Astrocyte (in vitro differentiated cells and primary cell): Measurements from ENCODE around the gene C10orf105. TPM values are rescaled to one million over a fixed set of nuclear protein-coding genes. Genes with fewer than 3 reads are reported as not detected.

ENCODE experiments used
- DNase-seq: peaks from one replicate; pipeline ENCODE4 v3.0.0-alpha.2; 2010; ENCODE audit warnings: low read depth
- FAIRE-seq: peaks from 2 replicates; lab custom pipeline; 2011; peaks lifted over from hg19 to GRCh38; lab: Jason Lieb, UNC
- H2AFZ ChIP-seq: 2 replicates; pipeline ENCODE4 v1.6.0; 2012; ENCODE audit warnings: low read depth, low read length, inconsistent platforms
- H3K27ac ChIP-seq: 2 replicates; pipeline ENCODE4 v1.5.1; 2011; ENCODE audit warnings: low read depth, low read length, inconsistent platforms
- H3K27me3 ChIP-seq: 2 replicates; pipeline ENCODE4 v1.6.0; 2011; ENCODE audit warnings: low read length, inconsistent platforms; ENCODE audit not compliant: insufficient read depth
- H3K36me3 ChIP-seq: 2 replicates; pipeline ENCODE4 v1.5.1; 2011; ENCODE audit warnings: low read length, inconsistent platforms; ENCODE audit not compliant: insufficient read depth
- H3K4me1 ChIP-seq: 2 replicates; pipeline ENCODE4 v1.5.1; 2011; ENCODE audit warnings: low read length, inconsistent platforms; ENCODE audit not compliant: insufficient read depth
- H3K4me2 ChIP-seq: 2 replicates; pipeline ENCODE4 v1.6.0; 2012; ENCODE audit warnings: low read length, inconsistent platforms
- H3K4me3 ChIP-seq: 2 replicates; pipeline ENCODE4 v1.5.1; 2011; ENCODE audit warnings: low read depth, mild to moderate bottlenecking, low read length, inconsistent platforms; ENCODE audit not compliant: insufficient read depth
- H3K79me2 ChIP-seq: 2 replicates; pipeline ENCODE4 v1.6.0; 2012; ENCODE audit warnings: mild to moderate bottlenecking, low read length, inconsistent platforms; ENCODE audit not compliant: insufficient read depth
- H3K9ac ChIP-seq: 2 replicates; pipeline ENCODE4 v1.6.0; 2012; ENCODE audit warnings: mild to moderate bottlenecking, low read length, inconsistent platforms
- H3K9me3 ChIP-seq: 2 replicates; pipeline ENCODE4 v1.5.1; 2012; ENCODE audit warnings: low read depth, mild to moderate bottlenecking, low read length, inconsistent platforms; ENCODE audit not compliant: insufficient read depth
- H4K20me1 ChIP-seq: 2 replicates; pipeline ENCODE4 v1.6.0; 2012; ENCODE audit warnings: low read length, inconsistent platforms; ENCODE audit not compliant: insufficient read depth
- H3K27ac Mint-ChIP-seq: one replicate; pipeline ENCODE4 v1.8.0; 2021; ENCODE audit warnings: mild to moderate bottlenecking, mixed read lengths; ENCODE audit not compliant: unreplicated experiment
- H3K27me3 Mint-ChIP-seq: one replicate; pipeline ENCODE4 v1.8.0; 2021; ENCODE audit warnings: low read depth, mixed read lengths; ENCODE audit not compliant: unreplicated experiment
- H3K36me3 Mint-ChIP-seq: one replicate; pipeline ENCODE4 v1.8.0; 2021; ENCODE audit warnings: low read depth, mixed read lengths; ENCODE audit not compliant: unreplicated experiment
- H3K4me1 Mint-ChIP-seq: one replicate; pipeline ENCODE4 v1.8.0; 2021; ENCODE audit warnings: low read depth, mixed read lengths; ENCODE audit not compliant: unreplicated experiment
- H3K4me3 Mint-ChIP-seq: one replicate; pipeline ENCODE4 v1.8.0; 2021; ENCODE audit warnings: mild to moderate bottlenecking, moderate library complexity, mixed read lengths; ENCODE audit not compliant: unreplicated experiment
- H3K9me3 Mint-ChIP-seq: one replicate; pipeline ENCODE4 v1.8.0; 2021; ENCODE audit warnings: mild to moderate bottlenecking, mixed read lengths; ENCODE audit not compliant: unreplicated experiment
- EZH2 ChIP-seq: IDR thresholded peaks from 2 replicates; pipeline ENCODE4 v1.6.1; 2012; ENCODE audit warnings: mild to moderate bottlenecking, low read length, inconsistent platforms; ENCODE audit not compliant: insufficient read depth
- total RNA-seq: library from RNA; stranded (reverse); gene quantifications from 2 replicates; pipeline ENCODE4 v1.2.1, GENCODE V29; 2021
- TF ChIP-seq, protein P1 (sequence below): IDR thresholded peaks from 2 replicates; pipeline ENCODE4 v1.5.1; 2011; ENCODE audit warnings: low read depth, mild to moderate bottlenecking, inconsistent platforms, low read length, moderate library complexity; ENCODE audit not compliant: insufficient read depth

Gene C10orf105
- total RNA-seq, 1 donor from 2014 or later, result not detected

DNA sequence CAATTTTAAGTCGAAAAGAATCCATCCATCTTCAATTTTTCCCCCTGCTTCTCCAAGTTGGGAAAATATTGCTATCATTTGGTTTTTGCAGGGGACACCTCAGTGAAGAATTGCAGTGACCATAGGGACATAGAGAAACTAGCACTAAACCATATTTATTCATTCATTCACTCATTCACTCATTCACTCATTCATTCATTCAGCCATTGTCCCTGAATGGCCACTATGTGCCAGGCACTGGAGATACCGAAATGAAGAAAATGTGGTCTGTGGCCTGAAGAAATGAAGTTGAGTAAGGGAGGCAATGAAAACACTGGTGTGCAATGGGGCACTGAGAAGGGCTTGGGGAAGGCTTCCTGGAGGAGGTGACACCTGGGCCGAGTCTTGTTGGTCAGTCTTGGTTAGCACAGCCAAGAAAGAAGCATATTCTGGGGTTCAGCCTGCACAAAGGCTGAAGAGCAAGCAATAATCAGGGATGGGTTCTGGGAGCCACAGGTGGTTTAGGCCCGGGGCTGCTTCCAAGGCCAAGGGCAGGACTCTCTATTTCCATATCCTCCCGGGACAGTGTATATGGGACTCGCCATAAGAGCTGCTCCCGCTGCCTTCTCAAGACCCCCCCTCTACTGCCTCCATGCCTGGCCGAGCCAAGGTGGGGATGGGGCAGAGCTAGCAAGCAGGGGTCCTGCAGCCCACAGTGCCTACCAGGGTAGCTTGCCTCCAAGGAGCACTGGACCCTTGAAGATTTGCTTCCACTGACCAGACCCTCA, 25.5 kb upstream of the C10orf105 start:
- no peak overlapping the region for H3K27ac ChIP-seq
- DNase-seq, result no peak
- FAIRE-seq, result no peak
- peaks cover 3% of the 10 kb centered on the region for H3K9me3 ChIP-seq
- TF ChIP-seq, protein P1, sequence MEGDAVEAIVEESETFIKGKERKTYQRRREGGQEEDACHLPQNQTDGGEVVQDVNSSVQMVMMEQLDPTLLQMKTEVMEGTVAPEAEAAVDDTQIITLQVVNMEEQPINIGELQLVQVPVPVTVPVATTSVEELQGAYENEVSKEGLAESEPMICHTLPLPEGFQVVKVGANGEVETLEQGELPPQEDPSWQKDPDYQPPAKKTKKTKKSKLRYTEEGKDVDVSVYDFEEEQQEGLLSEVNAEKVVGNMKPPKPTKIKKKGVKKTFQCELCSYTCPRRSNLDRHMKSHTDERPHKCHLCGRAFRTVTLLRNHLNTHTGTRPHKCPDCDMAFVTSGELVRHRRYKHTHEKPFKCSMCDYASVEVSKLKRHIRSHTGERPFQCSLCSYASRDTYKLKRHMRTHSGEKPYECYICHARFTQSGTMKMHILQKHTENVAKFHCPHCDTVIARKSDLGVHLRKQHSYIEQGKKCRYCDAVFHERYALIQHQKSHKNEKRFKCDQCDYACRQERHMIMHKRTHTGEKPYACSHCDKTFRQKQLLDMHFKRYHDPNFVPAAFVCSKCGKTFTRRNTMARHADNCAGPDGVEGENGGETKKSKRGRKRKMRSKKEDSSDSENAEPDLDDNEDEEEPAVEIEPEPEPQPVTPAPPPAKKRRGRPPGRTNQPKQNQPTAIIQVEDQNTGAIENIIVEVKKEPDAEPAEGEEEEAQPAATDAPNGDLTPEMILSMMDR, result no peak
- TF ChIP-seq EZH2, result no peak
- H3K36me3 Mint-ChIP-seq, result no peaks in the 10 kb centered on the region
- no peak overlapping the region for H3K4me3 Mint-ChIP-seq
- no peak overlapping the region for H3K27ac Mint-ChIP-seq
- H3K27me3 ChIP-seq, result no peaks in the 10 kb centered on the region
- no peak overlapping the region for H2AFZ ChIP-seq
- H3K36me3 ChIP-seq, result no peaks in the 10 kb centered on the region
- no peaks in the 10 kb centered on the region for H3K4me1 ChIP-seq
- H3K4me1 Mint-ChIP-seq, result peaks cover 7% of the 10 kb centered on the region
- H3K9me3 Mint-ChIP-seq, result peaks cover 4% of the 10 kb centered on the region
- no peaks in the 10 kb centered on the region for H4K20me1 ChIP-seq
- peaks cover 49% of the 10 kb centered on the region for H3K27me3 Mint-ChIP-seq
- H3K9ac ChIP-seq, result no peak overlapping the region
- no peaks in the 10 kb centered on the region for H3K79me2 ChIP-seq
- no peak overlapping the region for H3K4me2 ChIP-seq
- H3K4me3 ChIP-seq, result no peak overlapping the region

DNA sequence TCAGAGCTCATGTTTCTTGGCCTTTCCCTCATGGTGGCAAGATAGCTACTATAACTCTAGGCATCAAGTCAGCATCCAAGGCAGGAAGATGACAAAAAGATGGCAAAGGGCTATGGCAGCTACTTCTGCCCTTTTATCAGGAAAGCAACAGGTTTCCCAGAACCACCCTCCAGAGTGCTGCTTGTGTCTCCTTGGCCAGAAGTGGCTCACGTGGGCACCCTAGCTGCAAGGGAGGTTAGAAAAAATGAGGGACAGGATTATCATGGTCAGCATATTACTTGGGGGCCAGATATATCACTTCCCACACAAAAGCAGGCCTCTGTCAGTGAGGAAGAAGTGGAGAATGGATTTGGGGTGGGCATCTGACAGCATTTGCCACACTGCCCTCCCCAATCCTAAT, 24.3 kb upstream of the C10orf105 start:
- H3K36me3 ChIP-seq, result no peaks in the 10 kb centered on the region
- no peaks in the 10 kb centered on the region for H4K20me1 ChIP-seq
- TF ChIP-seq, protein P1, result no peak
- TF ChIP-seq EZH2, result no peak
- H3K4me1 ChIP-seq, result no peaks in the 10 kb centered on the region
- no peak overlapping the region for H3K27ac Mint-ChIP-seq
- H3K36me3 Mint-ChIP-seq, result no peaks in the 10 kb centered on the region
- peaks cover 7% of the 10 kb centered on the region for H3K4me1 Mint-ChIP-seq
- H3K4me2 ChIP-seq, result no peak overlapping the region
- peaks cover 3% of the 10 kb centered on the region for H3K9me3 ChIP-seq
- H3K4me3 ChIP-seq, result no peak overlapping the region
- DNase-seq (no peak), FAIRE-seq (no peak)
- no peaks in the 10 kb centered on the region for H3K27me3 ChIP-seq
- no peak overlapping the region for H3K9ac ChIP-seq
- peaks cover 47% of the 10 kb centered on the region for H3K27me3 Mint-ChIP-seq
- H3K27ac ChIP-seq, result no peak overlapping the region
- no peaks in the 10 kb centered on the region for H3K79me2 ChIP-seq
- H2AFZ ChIP-seq, result no peak overlapping the region
- no peak overlapping the region for H3K4me3 Mint-ChIP-seq
- H3K9me3 Mint-ChIP-seq, result peaks cover 4% of the 10 kb centered on the region
